ENCODE measurements around the gene KIF18B.

Gene KIF18B

DNA sequence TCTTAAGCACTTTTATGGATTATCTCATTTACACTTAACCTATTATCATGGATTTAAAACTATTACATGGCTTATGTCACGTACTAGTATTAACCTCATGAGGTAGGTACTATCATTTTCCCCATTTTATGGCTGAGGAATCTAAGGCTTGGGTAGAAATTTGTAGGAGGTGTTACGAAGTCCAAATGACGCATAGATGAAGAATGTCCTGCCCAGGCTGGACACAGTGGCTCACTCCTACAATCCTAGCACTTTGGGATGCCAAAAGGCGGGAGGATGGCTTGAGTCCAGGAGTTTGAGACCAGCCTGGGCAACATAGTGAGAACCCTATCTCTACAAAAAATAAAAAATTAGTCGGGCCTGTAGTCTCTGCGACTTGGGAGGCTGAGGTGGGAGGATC, 25.4 kb upstream of the KIF18B start:
- H3K4me2 ChIP-seq = 0 out of 22 replicates have a peak overlapping the region, but pooled peaks of 1 of the 11 experiments have one; percentile 13
- no peak for TF ChIP-seq Cebpa-rat (IDR thresholded peaks at IDR 0.05)
- H3K4me1 ChIP-seq = peaks cover 18 to 49% (median 40%) of the 10 kb centered on the region in 10 experiments; a peak in 19 of 20 replicates
- H4K20me1 ChIP-seq = peaks cover 0 to 19% (median under 1%) of the 10 kb centered on the region in 11 experiments; a peak in 9 of 22 replicates
- no peaks in the 10 kb centered on the region for H3K36me3 ChIP-seq
- no peak overlapping the region for H3K9ac ChIP-seq
- peaks cover 20 to 38% (median 23%) of the 10 kb centered on the region in 11 experiments for H3K27me3 ChIP-seq
- H3K4me3 ChIP-seq = no peak overlapping the region
- H3K27ac ChIP-seq = no peak overlapping the region
- H3K9me3 ChIP-seq (replicated peaks in 1 of 11) = no peaks in the 10 kb centered on the region

DNA sequence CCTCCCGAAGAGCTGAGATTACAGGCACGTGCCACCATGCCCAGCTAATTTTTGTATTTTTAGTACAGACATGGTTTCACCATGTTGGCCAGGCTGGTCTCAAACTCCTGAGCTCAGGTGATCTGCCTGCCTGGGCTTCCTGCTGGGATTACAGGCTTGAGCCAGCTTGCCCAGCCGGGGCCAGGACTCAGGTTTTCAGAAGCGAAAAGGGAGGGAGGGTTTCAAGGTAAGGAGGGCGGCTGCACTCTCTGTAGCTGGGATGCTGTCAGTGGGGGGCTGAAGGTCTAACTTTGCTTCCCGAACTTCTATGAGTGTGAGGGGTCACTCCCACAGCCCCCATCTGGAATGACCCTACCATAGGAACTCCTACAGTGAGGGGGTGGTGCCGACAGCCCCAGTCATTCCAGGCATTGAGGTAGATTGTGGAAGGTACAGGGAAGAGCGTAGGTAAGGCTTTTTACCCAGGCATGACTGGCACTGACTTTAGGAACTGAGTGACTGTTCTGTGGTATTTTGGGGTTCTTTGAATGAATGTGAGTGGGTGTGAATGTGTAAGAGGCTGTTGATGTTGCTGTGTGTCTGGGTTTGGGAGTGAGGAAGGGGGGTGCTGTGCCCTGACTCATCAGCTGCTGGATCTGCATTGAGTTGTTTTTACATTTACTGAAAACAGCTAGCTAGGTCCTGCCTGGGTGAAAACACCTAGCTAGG, 24.4 kb upstream of the KIF18B start:
- H3K9me3 ChIP-seq (replicated peaks in 1 of 11) = no peaks in the 10 kb centered on the region
- H3K4me3 ChIP-seq = no peak overlapping the region
- no peak for TF ChIP-seq Cebpa-rat (IDR thresholded peaks at IDR 0.05)

DNA sequence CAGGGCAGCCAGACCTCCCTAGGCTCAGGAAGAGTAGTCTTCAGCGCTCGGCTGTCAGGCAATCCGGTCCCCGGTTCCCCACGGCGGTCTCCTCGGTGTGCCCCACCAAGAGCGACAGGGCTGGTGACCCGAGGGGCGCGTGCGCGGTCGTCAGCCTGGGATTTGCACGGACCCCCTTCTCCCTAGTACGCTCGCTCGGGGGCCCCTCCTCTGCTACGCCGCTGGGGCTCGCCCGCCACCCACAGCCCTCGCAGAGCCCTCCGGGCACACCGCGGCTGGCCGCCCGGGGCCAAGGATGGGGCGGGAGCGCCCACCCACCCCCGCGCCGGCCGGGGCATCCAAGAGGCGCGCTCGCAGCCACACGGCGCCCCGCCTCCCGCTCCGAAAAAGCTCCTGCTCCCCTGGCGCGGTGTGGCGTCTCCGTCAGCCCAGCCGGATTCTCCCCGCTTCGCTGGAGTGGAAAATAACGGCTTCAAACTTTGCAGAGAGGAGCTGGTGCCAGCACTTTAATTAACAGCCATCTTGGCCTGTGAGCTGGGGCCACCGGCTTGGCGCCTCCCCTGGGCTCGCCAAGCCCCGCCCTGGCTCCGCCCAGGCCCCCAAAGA, 22.7 kb upstream of the KIF18B start:
- Histone ChIP-seq H4K20me1 (peaks cover 0 to 44% (median 22%) of the 10 kb centered on the region in 11 experiments; a peak in 18 of 22 replicates), H3K4me1 (peaks cover 30 to 66% (median 59%) of the 10 kb centered on the region in 10 experiments), H3K9me3 (replicated peaks in 1 of 11) (no peaks in the 10 kb centered on the region), H3K4me2 (peak overlapping the region; percentile 94 to 99 (median 98)), H3K36me3 (no peaks in the 10 kb centered on the region), H3K27me3 (peaks cover 48 to 65% (median 50%) of the 10 kb centered on the region in 11 experiments), H3K9ac (peak overlapping the region; percentile 45 to 78 (median 68); a peak in 21 of 22 replicates), H3K27ac (peak overlapping the region in 5 of 11 experiments; percentile 30 to 67 (median 60); a peak in 9 of 22 replicates), H3K4me3 (peak overlapping the region; percentile 57 to 74 (median 62))
- TF ChIP-seq Cebpa-rat (IDR thresholded peaks at IDR 0.05) = no peak

More for the DNA sequence above, 24.4 kb upstream of the KIF18B start:
- H3K4me2 ChIP-seq = peak overlapping the region in 5 of 11 experiments; percentile 2 to 96 (median 22); a peak in 5 of 22 replicates
- H4K20me1 ChIP-seq = peaks cover 0 to 29% (median 10%) of the 10 kb centered on the region in 11 experiments; a peak in 17 of 22 replicates
- H3K27me3 ChIP-seq = peaks cover 31 to 48% (median 33%) of the 10 kb centered on the region in 11 experiments
- H3K27ac ChIP-seq = no peak overlapping the region
- H3K9ac ChIP-seq = no peak overlapping the region
- H3K36me3 ChIP-seq = no peaks in the 10 kb centered on the region
- H3K4me1 ChIP-seq = peaks cover 28 to 55% (median 47%) of the 10 kb centered on the region in 10 experiments

DNA sequence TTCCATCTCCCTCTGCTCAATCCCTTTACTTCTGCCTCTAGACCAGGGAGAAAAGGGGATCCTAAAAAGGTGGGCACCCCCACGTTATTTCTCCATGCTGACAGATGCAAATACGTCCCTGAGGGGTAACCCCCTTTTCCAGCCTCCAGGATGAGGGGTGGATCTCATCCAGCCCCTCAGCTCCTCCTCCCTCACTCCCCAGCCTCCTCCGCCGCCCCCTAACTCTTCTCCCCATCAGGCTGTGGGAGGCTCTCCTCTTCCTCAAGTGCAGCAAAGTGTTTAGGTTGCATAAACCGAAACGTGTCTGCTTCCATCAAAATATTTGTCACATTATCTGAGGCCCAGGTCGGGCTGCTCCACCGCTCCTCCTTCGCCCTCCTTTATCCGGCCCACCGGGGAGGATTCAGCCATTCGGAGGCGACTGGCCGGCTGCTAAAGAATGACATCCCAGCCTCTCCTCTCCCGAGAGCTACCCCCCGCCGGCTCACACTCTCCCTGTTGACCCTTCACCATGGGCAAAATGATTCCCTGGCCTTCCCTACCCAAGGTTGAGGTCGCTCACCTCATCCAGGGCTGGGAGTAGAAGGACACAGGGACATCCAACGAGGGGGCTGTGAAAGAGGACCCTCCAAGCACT, 21.7 kb upstream of the KIF18B start:
- no peaks in the 10 kb centered on the region for H3K9me3 ChIP-seq (replicated peaks in 1 of 11)
- H4K20me1 ChIP-seq = peaks cover 0 to 45% (median 22%) of the 10 kb centered on the region in 11 experiments; a peak in 18 of 22 replicates
- peak overlapping the region; percentile 53 to 71 (median 60); a peak in 17 of 20 replicates for H3K4me3 ChIP-seq
- no peak overlapping the region for H3K27ac ChIP-seq
- no peak for TF ChIP-seq Cebpa-rat (IDR thresholded peaks at IDR 0.05)
- peak overlapping the region in 5 of 11 experiments; percentile 46 to 78 (median 72); a peak in 8 of 22 replicates for H3K9ac ChIP-seq
- peaks cover 30 to 68% (median 61%) of the 10 kb centered on the region in 10 experiments for H3K4me1 ChIP-seq
- peak overlapping the region; percentile 94 to 99 (median 98) for H3K4me2 ChIP-seq
- peaks cover 57 to 74% (median 60%) of the 10 kb centered on the region in 11 experiments for H3K27me3 ChIP-seq
- H3K36me3 ChIP-seq = no peaks in the 10 kb centered on the region

DNA sequence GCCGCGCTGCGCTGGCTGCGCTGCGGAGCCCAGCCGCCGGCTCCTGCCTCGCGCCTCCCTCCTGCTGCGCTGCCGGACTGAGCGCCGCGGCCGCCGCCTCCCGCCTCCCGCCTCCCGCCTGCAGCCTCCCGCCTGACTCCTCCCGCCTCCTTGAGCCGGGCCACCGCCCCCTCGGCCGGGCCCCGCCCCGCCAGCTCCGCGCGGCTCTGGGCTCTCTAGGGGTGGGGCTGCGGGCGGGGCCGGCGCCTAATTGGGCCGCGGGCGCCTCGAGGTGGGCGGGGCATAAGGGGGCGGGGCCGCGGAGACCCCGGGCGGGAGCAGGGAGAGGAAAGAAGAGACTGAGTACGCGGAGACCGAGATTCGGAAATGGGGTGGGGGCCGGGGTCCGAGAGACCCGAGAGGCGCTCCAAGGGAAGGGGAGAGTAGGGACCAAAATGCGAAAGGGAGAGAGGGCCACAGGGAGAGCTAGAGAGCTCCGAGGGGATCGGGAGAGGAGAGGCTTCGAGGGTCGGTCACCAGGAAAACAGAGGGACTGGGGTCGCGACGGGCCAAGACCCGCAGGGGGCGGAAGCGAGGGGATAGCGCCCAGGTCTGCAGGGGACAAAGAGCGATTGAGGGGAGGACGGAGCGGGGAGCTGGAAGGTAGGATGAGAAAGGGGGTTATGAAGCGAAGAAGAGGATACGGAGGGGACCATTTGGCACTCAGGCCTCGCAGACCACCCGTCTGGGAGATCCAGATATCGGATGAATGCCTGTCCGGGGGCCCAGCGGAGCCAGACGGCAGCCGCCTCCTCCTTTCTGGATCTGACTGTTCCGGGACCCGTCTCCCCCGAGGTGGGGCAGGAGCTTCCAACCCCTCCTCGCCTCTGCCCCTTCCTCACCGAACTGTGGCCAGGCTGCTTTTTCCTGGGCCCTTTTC, 20.9 kb upstream of the KIF18B start, which contains the start of gene C1QL1:
TSS of gene C1QL1 (minus strand) at position 79 of the 919 bp plus-strand sequence. CDS start 255 bp downstream, outside the sequence.
- TF ChIP-seq Cebpa-rat (IDR thresholded peaks at IDR 0.05) = no peak
- H3K4me3 ChIP-seq = peak within 1 kb of the TSS; percentile 54 to 71 (median 58)
- peak within 1 kb of the TSS; percentile 94 to 99 (median 98) for H3K4me2 ChIP-seq
- H4K20me1 ChIP-seq = peaks cover 0 to 45% (median 22%) of the 10 kb centered on the region in 11 experiments; a peak in 18 of 22 replicates
- H3K4me1 ChIP-seq = peaks cover 30 to 68% (median 61%) of the 10 kb centered on the region in 10 experiments
- no peaks in the 10 kb centered on the region for H3K36me3 ChIP-seq
- no peak within 1 kb of the TSS for H3K27ac ChIP-seq
- H3K9ac ChIP-seq = peak within 1 kb of the TSS in 9 of 11 experiments; percentile 11 to 78 (median 59); a peak in 17 of 22 replicates
- no peaks in the 10 kb centered on the region for H3K9me3 ChIP-seq (replicated peaks in 1 of 11)
- peaks cover 63 to 79% (median 66%) of the 10 kb centered on the region in 11 experiments for H3K27me3 ChIP-seq

DNA sequence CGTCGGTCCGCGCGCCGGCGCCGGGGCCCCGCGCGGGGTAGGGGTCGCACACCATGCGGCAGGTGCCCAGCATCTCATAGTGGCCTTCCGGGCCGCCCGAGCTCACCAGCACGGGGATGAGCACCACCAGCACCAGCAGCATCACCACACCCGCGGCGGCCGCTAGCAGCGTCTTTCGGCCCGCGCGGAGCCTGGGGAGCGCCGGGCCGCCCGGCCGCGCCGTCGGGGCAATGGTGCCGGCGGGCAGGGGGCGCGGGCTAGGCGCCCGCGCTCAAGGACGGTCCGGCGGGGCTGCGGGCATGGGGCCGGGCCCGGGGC, 20.3 kb upstream of the KIF18B start:
- Histone ChIP-seq H3K36me3 (no peaks in the 10 kb centered on the region), H3K4me3 (peak overlapping the region; percentile 53 to 71 (median 58)), H3K4me1 (peaks cover 30 to 68% (median 61%) of the 10 kb centered on the region in 10 experiments), H3K9ac (peak overlapping the region in 7 of 11 experiments; percentile 23 to 65 (median 51); a peak in 10 of 22 replicates), H3K4me2 (peak overlapping the region; percentile 89 to 99 (median 98)), H3K27me3 (peaks cover 63 to 79% (median 66%) of the 10 kb centered on the region in 11 experiments), H3K9me3 (replicated peaks in 1 of 11) (no peaks in the 10 kb centered on the region), H4K20me1 (peaks cover 0 to 45% (median 22%) of the 10 kb centered on the region in 11 experiments; a peak in 18 of 22 replicates), H3K27ac (no peak overlapping the region)
- no peak for TF ChIP-seq Cebpa-rat (IDR thresholded peaks at IDR 0.05)

DNA sequence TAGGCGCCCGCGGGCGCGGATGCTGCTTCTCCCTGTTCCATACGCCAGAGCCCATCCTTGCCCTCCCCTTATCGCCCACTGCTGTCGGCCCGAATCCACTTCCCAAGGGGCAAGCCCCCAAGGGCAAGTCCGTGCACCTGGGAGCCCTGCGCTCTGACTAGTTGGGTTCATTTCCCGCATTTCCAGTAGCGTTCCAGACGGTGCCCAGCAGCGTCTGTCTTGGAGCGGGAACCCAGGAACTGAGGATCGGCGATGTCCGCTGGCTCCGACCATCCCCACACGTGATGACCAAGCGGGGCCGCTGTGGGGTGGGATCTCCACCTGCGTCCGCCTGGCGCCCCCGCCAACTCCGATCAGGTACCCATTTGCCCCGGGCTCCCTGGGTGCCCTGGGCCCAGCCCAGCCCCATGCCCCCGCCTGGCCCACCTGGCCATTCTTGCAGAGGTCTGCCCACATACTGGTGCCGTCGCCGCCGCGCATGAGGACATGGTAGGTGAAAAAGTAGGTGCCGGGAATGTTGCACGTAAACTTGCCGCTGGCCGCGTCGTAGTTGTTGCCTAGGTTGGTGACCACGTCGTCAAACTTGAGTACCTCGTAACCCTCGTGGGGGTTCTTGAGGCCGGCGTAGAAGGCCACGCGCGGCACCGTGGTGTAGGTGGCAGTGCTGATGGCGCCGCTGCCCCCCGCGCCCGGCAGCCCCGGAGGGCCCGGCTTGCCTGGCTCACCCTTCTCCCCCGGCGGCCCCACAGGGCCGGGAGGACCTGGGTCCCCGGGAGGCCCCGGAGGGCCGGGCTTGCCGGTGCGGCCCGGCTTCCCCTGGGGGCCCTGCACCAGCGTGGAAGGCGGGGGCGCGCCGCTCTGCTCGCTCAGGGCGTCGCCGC, 19.7 kb upstream of the KIF18B start:
- no peak overlapping the region for H3K27ac ChIP-seq
- peak overlapping the region; percentile 89 to 99 (median 98) for H3K4me2 ChIP-seq
- peaks cover 0 to 45% (median 22%) of the 10 kb centered on the region in 11 experiments; a peak in 18 of 22 replicates for H4K20me1 ChIP-seq
- H3K4me1 ChIP-seq = peaks cover 30 to 63% (median 58%) of the 10 kb centered on the region in 10 experiments
- no peak for TF ChIP-seq Cebpa-rat (IDR thresholded peaks at IDR 0.05)
- no peaks in the 10 kb centered on the region for H3K9me3 ChIP-seq (replicated peaks in 1 of 11)
- H3K27me3 ChIP-seq = peaks cover 64 to 80% (median 66%) of the 10 kb centered on the region in 11 experiments
- H3K4me3 ChIP-seq = peak overlapping the region; percentile 53 to 71 (median 58)
- no peaks in the 10 kb centered on the region for H3K36me3 ChIP-seq
- H3K9ac ChIP-seq = peak overlapping the region in 7 of 11 experiments; percentile 23 to 65 (median 51); a peak in 9 of 22 replicates
